Caki2 (cell line): ENCODE measurements around the gene TEKT5. TPM values are rescaled to one million over a fixed set of nuclear protein-coding genes. Genes with fewer than 3 reads are reported as not detected.
A peak's percentile ranks its signal among the peaks of the same experiment; 100 is the strongest.
"Not testable (repeated sequence)": the region's sequence is repeated elsewhere in the genome, so short reads cannot be mapped to it uniquely, and the experiment has no call there.

Experiments
- DNase-seq: peaks from one replicate; pipeline ENCODE4 v3.0.0-alpha.2; 2015; ENCODE audit warnings: low read depth
- in situ Hi-C: cut with HindIII; loops from 2 replicates; pipeline ENCODE4 v1.10.0; 2016; ENCODE audit warnings: low sequenced_read_pairs, low pct_unique_long_range_greater_than_20kb, mixed read lengths
- total RNA-seq: library from RNA; depleted of rRNA; stranded (reverse); fragments of >200 nt; shearing (Covaris generic); gene quantifications from 2 replicates; pipeline ENCODE4 v1.2.3, GENCODE V29; 2014; ENCODE audit warnings: low replicate concordance

Gene TEKT5
- total RNA-seq, 1 experiment from 2014 or later, result not detected

DNA sequence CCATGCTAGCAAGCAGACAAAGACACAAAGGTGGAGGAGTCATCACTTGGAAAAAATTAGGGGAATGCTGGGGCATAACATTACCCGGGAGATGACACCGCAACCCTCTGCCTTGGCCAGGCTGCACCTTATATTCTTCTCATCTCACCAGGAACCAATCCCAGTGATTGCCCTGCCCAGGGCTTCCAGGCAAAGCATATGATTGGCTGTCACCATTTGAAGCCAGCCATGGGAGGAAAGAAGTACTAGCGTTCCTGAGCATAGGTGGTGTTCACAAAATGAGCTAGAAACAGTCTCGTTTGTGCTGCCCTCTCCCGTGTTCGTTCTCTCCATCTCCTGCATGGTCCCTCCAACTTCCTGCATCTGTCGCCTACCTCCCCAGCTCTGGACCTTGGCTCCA is 29.6 kb downstream of the TEKT5 start:
- no peak for DNase-seq
- in situ Hi-C loops, result no loop called here

DNA sequence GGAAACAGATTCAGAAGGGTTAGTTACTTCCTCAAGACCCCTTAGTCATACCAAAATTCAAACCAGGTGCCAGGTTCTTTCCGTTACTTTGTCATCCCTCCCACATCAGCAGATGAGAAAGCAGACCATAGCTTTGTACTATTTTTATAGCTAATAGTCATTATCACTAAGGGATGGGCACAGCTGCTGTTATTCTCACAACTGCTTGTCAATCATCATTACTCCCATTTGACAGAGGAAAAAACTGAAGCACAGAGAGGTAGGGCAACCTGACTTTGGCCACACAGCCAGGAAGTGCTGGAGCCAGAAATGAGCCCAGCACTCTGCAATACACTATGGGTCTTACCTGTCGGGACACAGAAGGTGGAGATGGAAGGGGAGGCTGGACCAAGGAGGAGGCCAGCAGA is 30.0 kb downstream of the TEKT5 start:
- in situ Hi-C loops, result no loop called here
- DNase-seq, result no peak

DNA sequence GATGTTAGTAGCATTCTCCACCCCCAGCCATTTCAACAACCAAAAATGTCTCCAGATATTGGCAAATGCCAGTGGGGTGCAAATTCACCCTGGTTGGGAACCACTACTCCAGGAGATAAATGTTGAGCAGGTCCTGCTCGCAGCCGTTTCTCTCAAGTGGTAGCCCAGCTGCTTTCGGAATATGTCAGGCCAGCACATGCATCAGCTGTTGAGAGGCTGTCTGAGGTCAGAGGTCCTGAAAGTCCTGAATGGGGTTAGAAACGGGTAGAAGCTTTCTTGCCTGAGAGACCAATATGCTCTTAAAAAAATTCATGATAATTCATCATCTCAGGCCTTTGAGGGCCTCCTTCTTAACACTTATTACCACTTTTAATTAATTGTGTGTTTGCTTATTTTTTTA is 31.0 kb downstream of the TEKT5 start:
- in situ Hi-C loops, result no loop called here
- no peak for DNase-seq

DNA sequence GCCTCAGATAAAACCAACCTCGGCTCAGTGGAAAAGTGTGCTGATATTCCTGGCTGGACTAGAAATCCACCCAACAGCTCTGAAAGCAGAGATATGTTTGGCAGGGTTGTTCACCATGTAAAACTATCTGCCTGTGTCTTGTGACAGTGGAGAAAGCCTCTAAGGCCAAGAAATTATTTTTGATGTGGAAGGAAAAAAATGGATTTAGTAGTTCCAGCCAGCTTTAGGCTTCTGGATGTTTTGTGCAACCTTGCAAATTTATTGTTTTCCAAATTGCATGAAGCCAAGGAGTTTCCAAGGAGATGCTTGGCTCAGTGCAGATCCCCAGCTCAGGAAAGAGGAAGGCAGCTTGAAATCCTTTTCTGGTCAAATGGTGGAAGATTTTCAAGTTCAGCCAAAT is 31.6 kb downstream of the TEKT5 start:
- in situ Hi-C loops, result no loop called here
- no peak for DNase-seq

DNA sequence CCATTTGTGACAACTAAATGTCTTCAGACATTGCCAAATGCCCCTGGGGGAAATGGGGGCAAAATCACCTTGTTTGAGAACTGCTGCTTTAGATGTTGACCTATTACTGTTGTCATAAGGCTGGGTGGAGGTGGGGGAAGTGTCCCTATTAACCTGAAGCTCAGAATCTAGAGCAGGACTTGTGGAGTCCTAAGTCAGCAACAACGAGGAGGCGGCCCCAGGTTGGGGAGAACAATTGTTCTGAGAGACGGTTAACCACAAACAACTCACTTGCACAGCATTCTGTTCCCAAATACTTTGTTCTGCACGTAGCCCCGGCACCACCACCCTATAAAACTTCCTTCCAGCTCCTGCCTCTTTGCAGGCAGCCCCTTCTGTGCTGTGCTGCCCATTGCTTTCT is 32.5 kb downstream of the TEKT5 start:
- no peak for DNase-seq
- in situ Hi-C loops, result no loop called here

DNA sequence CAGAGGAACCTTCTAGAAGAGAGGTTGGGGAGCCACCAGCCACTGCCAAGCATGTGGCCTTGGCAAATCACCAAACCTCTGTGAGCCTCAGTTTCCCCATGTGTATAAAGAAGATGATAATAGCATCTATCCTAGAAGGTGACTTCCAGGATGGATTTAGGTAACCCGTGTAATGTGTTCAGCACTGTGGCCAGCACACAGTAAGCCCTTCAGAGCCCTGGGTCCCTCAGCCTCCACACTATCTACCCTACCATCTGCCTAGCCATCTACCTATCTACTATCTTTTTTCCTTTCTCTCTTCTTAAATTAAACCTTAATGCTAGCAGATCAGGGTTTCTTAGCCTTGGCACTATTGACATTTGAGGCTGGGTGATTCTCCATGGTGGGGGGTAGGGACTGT is 33.0 kb downstream of the TEKT5 start:
- in situ Hi-C loops, result no loop called here
- no peak for DNase-seq

DNA sequence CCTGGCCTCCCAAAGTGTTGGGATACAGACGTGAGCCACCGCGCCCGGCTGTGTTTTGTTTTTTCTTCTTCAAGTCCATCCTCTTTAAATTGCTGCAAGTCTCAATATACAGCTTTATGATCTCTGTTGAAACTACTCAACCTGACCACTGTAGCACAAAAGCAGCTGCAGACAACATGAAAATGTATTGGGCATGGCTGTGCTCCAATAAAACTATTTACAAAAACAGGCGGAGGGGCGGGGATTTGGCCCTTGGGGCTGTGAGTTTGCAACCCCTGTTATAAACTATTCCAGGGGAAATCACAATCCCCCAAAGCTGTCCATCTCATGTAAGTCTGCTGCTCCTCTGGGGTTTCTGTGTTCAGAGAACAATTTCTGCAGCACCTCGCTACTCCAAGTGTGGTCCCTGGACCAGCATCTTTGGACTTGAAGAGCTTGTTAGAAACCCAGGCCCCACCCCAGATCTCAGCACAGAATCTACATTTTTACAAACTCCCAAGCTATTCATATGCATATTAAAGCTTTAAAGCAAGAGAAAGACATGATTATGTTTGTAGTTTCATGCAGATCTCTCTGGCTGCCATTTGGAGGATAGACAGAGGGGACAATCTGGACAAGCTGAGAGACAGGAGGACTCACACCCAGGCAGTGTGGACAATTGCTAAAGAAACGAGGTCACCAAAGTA is 33.6 kb downstream of the TEKT5 start:
- no peak for DNase-seq
- in situ Hi-C loops, result no loop called here

DNA sequence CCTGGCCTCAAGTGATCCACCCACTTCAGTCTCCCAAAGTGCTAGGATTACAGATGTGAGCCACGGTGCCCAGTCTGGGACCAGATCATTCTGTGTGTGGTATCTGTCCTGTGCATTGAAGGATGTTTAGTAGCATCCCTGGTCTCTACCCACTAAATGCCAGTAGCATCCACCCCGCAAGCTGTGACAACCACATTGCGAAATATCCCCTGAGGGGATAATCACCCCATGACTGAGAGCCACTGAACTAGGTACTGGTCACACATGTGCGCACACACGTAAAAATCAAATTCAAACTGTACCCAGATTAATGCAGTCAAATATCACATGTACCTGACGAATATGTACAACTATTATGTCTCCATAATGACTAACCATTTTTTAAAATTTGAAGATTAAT is 35.8 kb downstream of the TEKT5 start:
- in situ Hi-C loops, result no loop called here
- DNase-seq, result no peak

DNA sequence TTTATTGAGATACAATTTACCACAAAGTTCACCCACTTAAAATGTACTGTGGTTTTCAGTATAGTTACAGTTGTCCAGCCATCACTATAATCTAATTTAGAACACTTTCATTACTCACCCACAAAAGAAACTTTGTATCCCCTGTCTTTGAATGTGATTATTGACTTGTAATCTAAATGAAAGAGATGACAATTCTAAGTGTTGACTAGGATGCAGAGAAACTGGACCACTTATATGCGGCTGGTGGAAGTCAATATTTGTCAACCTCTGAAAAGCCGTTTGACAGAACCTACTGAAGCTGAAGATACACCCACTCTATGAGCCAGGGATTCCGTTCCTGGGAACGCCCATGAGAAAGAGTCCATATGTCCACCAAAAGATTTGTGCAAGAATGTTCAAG is 36.8 kb downstream of the TEKT5 start:
- DNase-seq, result no peak
- in situ Hi-C loops, result no loop called here

DNA sequence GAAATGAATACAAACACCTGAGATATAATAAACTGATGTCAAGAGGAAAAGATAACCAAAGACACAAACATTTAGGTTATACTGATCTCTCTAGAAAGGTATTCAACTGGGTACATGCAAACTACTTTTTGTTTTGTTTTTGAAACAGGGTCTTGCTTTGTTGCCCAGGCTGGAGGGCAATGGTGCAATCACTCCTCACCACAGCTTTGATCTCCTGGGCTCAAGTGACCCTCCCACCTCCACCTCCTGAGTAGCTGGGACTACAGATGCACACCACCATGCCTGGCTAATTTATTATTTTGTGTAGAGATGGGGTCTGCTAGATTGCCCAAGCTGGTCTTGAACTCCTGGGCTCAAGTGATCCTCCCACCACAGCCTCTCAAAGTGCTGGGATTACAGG is 38.1 kb downstream of the TEKT5 start:
- in situ Hi-C loops, result no loop called here

DNA sequence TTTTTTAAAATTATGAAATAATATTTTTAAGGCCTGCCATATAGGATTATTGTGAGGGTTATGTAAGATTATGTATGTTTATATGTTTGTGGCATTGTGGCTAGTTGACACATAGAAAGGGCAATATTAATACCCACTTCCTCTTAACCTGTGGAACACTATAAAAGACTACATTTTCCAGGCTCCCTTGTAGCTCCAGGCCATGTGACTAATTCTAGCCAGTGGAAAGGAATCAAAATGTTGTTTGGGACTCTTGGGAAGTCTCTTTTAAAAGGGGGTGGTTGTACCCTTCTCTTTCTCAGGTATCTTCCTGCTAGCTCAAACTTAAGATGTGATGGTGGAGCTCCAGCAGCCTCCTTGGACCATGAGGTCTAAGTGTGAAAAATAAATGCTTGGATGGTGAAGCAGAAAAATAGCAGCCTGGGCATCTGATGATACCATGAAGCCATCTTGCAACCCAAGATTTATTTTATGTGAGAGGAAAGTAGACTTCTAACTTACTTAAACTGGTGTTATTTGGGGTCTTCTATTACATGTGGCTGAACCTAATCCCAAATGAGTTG is 39.2 kb downstream of the TEKT5 start:
- in situ Hi-C loops, result no loop called here
- DNase-seq, result no peak

More for the DNA sequence above, 38.1 kb downstream of the TEKT5 start:
- DNase-seq, result no peak

DNA sequence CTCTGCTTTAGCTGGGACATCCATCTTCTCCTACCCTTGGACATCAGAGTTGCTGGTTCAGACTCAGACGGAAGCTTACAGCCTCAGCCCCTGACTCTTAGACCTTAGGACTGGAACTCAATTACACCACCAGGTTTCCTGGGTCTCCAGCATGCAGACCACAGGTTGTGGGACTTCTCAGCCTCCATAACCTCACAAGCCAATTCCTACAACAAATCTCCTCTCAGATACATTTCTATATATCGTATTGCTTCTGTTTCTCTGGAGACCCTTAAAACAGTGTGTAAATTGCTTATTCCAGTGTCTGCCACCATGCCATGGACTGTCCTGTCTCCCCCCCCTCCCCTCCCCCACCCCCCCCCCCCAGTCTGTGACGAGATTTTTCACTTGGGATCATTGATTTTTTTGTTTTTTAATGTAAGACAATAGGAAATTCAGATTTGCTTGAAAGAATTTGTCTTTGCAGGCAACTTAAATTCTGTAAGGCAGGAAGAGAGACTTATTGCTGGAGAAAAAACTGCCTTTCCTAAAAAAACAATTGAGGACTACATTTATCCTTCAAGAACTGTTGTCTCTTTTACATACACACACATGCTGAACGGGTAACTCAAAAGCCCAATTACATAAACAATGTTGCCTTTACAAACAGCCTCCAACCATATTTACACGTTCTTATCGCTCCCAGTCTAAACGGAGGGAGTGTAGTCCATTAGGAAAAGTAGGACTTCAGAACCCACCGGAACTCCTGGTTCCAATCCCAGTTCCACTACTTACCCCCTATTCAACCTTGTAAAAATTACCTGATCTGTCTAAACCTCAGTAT is 39.9 kb downstream of the TEKT5 start:
- no peak for DNase-seq
- in situ Hi-C loops, result no loop called here

DNA sequence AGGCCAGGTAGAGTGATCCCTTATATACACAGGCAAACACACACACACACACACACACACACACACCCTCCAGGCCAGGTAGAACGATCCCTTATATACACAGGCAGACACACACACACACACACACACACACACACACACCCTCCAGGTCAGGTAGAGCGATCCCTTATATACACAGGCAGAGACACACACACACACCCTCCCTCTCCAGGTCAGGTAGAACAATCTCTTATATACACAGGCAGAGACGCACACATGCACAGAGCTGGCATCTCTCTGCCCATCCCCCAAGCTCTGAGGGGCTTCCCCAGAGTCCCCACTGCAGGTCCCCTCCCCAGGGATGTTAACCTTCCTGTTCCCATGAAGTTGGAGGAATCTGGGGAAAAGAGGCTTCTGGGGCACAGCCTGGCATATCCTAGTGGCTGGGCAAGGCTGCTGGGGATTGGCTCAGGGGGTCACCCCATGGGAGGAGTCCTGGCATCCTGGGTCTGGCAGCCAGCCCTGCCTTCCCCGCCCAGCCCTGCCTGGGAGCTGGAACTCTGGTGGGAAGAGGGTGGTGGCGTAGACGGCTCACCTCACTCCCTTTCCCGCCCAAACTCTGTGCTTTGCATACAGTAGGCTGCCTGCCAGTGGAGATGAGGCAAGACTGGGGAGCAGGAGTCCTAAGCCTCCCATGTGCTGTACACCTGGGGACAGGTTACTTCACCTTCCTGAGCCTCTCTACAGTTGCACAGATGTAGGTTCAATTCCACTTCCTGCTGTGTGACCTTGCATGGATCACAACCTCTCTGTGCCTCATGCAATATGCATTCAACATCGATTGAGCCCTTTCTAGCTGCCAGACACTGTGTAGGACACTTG is 41.8 kb downstream of the TEKT5 start:
- DNase-seq, result peak; percentile 48
- in situ Hi-C loops, result no loop called here

DNA sequence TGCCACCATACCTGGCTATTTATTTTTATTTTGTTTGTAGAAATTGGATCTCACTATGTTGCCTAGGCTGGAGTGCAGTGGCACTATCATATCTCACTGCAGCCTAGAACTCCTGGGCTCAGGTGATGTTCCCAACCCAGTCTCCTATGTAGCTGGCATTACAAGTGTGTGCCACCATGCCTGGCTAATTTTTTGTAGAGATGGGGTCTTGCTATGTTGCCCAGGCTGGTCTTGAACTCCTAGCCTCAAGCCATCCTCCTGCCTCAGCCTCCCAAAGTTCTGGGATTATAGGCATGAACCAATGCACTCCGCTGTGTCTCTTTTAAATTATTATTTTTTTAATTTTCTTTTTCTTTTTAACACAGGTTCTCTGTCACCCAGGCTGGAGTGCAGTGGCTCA is 45.6 kb downstream of the TEKT5 start:
- in situ Hi-C loops, DNase-seq: not testable (repeated sequence)

DNA sequence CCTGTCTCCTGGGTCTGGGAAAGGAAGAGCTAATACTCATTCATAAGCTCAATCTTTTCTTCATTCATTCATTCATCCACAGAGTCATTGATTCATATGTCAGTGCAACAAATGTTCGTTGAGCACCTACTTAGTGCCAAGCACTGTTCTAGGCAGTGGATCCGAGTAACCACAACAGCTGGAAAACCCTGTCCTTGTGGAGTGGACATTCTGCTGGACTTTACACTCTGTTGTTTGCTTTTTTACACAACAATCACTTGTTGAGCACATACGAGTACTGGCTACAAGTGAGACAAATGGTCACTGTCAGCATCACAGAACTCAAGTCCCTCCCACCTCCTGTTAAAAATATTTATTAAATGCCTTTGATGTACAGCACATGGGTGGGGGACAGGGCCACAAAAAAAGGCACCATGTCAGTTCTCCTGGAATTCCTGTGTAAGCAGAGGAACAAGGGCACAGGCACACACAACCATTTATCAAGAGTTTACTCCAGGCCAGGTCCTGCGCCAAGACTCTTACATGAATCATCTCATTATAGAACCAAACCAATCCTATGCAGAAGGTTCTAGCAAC is 46.9 kb downstream of the TEKT5 start:
- DNase-seq, result no peak
- in situ Hi-C loops, result no loop called here

DNA sequence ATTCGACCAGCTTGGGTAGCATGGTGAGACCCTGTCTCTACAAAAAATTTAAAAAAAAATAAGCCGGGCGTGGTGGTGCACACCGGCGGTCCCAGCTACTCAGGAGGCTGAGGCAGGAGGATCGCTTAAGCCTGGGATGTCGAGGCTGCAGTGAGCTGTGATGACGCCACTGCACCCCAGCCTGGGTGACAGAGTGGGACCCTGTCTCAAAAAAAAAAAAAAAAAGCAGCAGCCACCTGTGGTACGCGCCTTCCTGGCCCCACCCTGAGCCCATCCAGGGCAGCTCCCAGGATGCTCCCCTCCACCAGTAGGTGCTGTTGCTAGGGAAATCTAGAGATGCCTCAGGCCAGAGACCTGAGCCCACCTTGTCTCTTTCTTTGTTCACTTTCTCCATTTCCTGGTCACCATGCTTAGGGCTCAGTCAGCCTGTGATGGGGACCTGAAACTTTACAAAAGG is 47.4 kb downstream of the TEKT5 start:
- no peak for DNase-seq
- in situ Hi-C loops, result no loop called here

DNA sequence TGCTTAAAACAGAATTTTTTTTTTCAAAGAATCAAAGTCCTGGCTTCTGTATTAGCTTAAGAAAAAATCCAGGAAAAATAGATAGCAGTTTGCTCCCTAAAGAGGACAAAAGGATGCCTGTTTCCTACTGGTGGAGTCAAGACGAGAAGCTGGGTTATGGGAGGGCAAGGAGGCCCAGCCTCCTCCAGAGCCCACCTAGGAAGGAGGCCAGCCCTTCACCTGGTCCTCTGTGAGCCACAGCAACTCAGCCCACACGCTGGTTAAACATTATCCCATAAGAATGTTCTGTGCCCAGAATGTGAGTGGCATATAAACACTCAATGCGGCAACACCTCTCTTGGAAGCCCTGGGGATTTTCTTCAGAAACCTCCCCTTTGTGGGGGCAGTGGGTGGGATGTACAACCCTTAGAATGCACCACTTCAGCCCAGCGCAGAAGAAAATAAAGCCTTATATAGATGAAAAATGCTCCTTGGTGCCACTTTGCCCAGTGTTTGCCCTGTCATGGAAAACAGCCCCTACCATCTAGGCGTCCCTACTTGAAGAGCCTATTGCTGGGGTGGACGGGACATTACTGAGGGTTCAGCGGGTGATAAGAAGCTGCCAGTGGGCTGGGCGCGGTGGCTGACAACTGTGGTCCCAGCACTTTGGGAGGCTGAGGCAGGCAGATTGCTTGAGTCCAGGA is 48.0 kb downstream of the TEKT5 start:
- peak; percentile 11 for DNase-seq
- in situ Hi-C loops, result no loop called here

DNA sequence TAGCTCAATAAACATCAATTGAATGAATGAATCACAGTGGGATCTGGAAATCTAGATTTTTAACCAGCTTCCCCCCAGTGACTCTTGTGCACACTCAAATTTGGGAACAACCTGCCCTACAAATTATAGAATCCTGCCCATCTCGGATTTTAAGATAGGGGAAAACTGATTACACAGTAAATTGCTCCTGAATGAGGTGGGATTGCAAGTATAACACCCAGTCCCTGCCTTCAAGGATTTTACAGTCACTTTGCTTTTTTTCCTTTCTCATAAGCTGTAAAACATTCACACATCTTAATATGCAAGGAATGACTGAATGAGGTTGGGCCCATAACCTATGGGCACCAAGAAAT is 48.5 kb downstream of the TEKT5 start:
- in situ Hi-C loops, result no loop called here
- no peak for DNase-seq
